ENCODE results near the gene ZP4. TPM values are rescaled to one million over a fixed set of nuclear protein-coding genes. Genes with fewer than 3 reads are reported as not detected.

Gene ZP4
- total RNA-seq (not detected), polyA plus RNA-seq (ENCODE audit: insufficient read depth, low read depth, low replicate concordance) (not detected)
- long read RNA-seq, donor 1 = 0 reads
- long read RNA-seq, donor 2 = 0 reads
- long read RNA-seq, donor 3 = 0 reads
- long read RNA-seq, donor 4 = 0 reads
- long read RNA-seq, donor 5 = 0 reads
- long read RNA-seq, donor 6 = 0 reads
- long read RNA-seq, donor 7 = 0 reads
- long read RNA-seq, donor 8 = 0 reads
- long read RNA-seq, donor 9 = 0 reads
- long read RNA-seq, donor 10 = 0 reads

- Histone ChIP-seq H3K4me3 (ENCODE audit: low read length in 3 of 3) (no peak within 1 kb of the TSS), H3K9me3 (ENCODE audit: control insufficient read depth in 2 of 3, insufficient read depth in 1 of 3, low read length in 3 of 3) (no peaks in the 10 kb centered on the region), H3K27ac (ENCODE audit: low read depth in 2 of 2, low read length in 2 of 2) (no peak within 1 kb of the TSS), H3K9ac (ENCODE audit: low read length in 3 of 3) (no peak within 1 kb of the TSS), H3K27me3 (ENCODE audit: control insufficient read depth, insufficient read depth, low read length) (no peaks in the 10 kb centered on the region), H3K36me3 (ENCODE audit: control insufficient read depth in 2 of 3, insufficient read depth in 3 of 3, low read length in 3 of 3) (no peaks in the 10 kb centered on the region), H3K4me1 (ENCODE audit: control insufficient read depth in 2 of 3, insufficient read depth in 2 of 3, low read depth in 1 of 3, low read length in 3 of 3) (no peaks in the 10 kb centered on the region)
- DNase-seq (no peak), FAIRE-seq (no peak)
- TF ChIP-seq CTCF (IDR thresholded peaks at IDR 0.05; ENCODE audit: borderline replicate concordance, extremely low read depth, insufficient read depth) = no peak
- intact Hi-C loops (cut with DNase I) = no loop called here
Measured at GRCh38 chr1:237890822-237891221, at the start of gene ZP4. Gene ZP4, minus strand, starts transcription at chr1:237890922. Its CDS starts 287 bp downstream, at chr1:237890635.

- H3K36me3 ChIP-seq (ENCODE audit: control insufficient read depth in 2 of 3, insufficient read depth in 3 of 3, low read length in 3 of 3) = no peaks in the 10 kb centered on the region
- intact Hi-C loops (cut with DNase I) = no loop called here
- no peak for TF ChIP-seq CTCF (IDR thresholded peaks at IDR 0.05; ENCODE audit: borderline replicate concordance, extremely low read depth, insufficient read depth)
- DNase-seq (no peak), FAIRE-seq (no peak)
- no peaks in the 10 kb centered on the region for H3K27me3 ChIP-seq (ENCODE audit: control insufficient read depth, insufficient read depth, low read length)
- H3K9me3 ChIP-seq (ENCODE audit: control insufficient read depth in 2 of 3, insufficient read depth in 1 of 3, low read length in 3 of 3) = no peaks in the 10 kb centered on the region
- no peaks in the 10 kb centered on the region for H3K4me1 ChIP-seq (ENCODE audit: control insufficient read depth in 2 of 3, insufficient read depth in 2 of 3, low read depth in 1 of 3, low read length in 3 of 3)
- H3K27ac ChIP-seq (ENCODE audit: low read depth in 2 of 2, low read length in 2 of 2) = no peak overlapping the region
- no peak overlapping the region for H3K4me3 ChIP-seq (ENCODE audit: low read length in 3 of 3)
- no peak overlapping the region for H3K9ac ChIP-seq (ENCODE audit: low read length in 3 of 3)
Measured at GRCh38 chr1:237938553-237938952, 47.8 kb upstream of the ZP4 start.

GRCh38 chr1:237938068-237938467 lies 47.3 kb upstream of the ZP4 start:
- Histone ChIP-seq H3K27ac (ENCODE audit: low read depth in 2 of 2, low read length in 2 of 2) (no peak overlapping the region), H3K36me3 (ENCODE audit: control insufficient read depth in 2 of 3, insufficient read depth in 3 of 3, low read length in 3 of 3) (no peaks in the 10 kb centered on the region), H3K4me3 (ENCODE audit: low read length in 3 of 3) (no peak overlapping the region), H3K9ac (ENCODE audit: low read length in 3 of 3) (no peak overlapping the region), H3K4me1 (ENCODE audit: control insufficient read depth in 2 of 3, insufficient read depth in 2 of 3, low read depth in 1 of 3, low read length in 3 of 3) (no peaks in the 10 kb centered on the region), H3K27me3 (ENCODE audit: control insufficient read depth, insufficient read depth, low read length) (no peaks in the 10 kb centered on the region), H3K9me3 (ENCODE audit: control insufficient read depth in 2 of 3, insufficient read depth in 1 of 3, low read length in 3 of 3) (no peaks in the 10 kb centered on the region)
- DNase-seq (no peak), FAIRE-seq (no peak)
- no peak for TF ChIP-seq CTCF (IDR thresholded peaks at IDR 0.05; ENCODE audit: borderline replicate concordance, extremely low read depth, insufficient read depth)
- intact Hi-C loops (cut with DNase I) = no loop called here

- no peaks in the 10 kb centered on the region for H3K4me1 ChIP-seq (ENCODE audit: control insufficient read depth in 2 of 3, insufficient read depth in 2 of 3, low read depth in 1 of 3, low read length in 3 of 3)
- no peak overlapping the region for H3K27ac ChIP-seq (ENCODE audit: low read depth in 2 of 2, low read length in 2 of 2)
- no peak overlapping the region for H3K4me3 ChIP-seq (ENCODE audit: low read length in 3 of 3)
- DNase-seq (no peak), FAIRE-seq (no peak)
- no peaks in the 10 kb centered on the region for H3K36me3 ChIP-seq (ENCODE audit: control insufficient read depth in 2 of 3, insufficient read depth in 3 of 3, low read length in 3 of 3)
- H3K27me3 ChIP-seq (ENCODE audit: control insufficient read depth, insufficient read depth, low read length) = no peaks in the 10 kb centered on the region
- no peak overlapping the region for H3K9ac ChIP-seq (ENCODE audit: low read length in 3 of 3)
- H3K9me3 ChIP-seq (ENCODE audit: control insufficient read depth in 2 of 3, insufficient read depth in 1 of 3, low read length in 3 of 3) = no peaks in the 10 kb centered on the region
- intact Hi-C loops (cut with DNase I) = no loop called here
- no peak for TF ChIP-seq CTCF (IDR thresholded peaks at IDR 0.05; ENCODE audit: borderline replicate concordance, extremely low read depth, insufficient read depth)
Measured at GRCh38 chr1:237932816-237933215, 42.1 kb upstream of the ZP4 start.
